NCI-H2196 (cell line): Measurements from ENCODE around the gene DLX1.
"Not testable (repeated sequence)": the region's sequence is repeated elsewhere in the genome, so short reads cannot be mapped to it uniquely, and the experiment has no call there.

ENCODE experiments used
- DNase-seq: peaks from one replicate; lab custom pipeline; 2025; ENCODE audit not compliant: unreplicated experiment; lab: John Stamatoyannopoulos, UW

Gene DLX1

DNA sequence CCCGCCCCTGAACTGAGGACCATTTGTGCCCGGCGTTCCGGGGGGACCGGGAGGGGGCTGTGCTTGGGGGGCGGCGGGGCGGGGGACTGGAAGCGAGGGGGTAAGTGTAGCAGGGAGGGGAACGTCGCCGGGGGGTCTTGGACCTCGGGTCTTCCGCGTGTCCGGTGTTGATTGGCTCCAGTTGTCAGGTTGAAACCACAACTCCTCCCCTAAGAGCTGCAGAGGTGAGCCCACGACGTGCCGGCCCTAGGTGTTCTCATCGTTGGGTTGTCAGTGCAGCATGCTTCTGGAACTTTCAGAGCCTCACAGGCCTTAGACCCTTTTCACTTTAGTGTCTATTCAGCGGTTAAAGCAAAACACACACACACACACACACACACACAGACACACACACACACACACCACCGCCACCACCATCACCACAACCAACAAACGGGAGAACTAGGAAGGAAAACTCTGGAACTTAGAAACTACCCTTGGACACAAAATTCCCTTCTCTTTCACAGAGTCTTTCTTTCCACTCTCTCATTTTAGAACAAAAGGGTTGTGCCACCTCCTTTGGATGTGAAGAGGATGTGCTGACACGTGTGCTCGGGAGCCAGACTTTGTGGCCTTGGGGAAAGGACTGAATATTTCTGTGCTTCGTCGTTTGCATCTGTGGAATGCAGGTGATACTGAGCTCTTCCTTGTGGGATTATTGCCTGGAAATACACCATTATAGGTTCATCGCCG lies 24.1 kb downstream of the DLX1 start:
- DNase-seq = no peak

DNA sequence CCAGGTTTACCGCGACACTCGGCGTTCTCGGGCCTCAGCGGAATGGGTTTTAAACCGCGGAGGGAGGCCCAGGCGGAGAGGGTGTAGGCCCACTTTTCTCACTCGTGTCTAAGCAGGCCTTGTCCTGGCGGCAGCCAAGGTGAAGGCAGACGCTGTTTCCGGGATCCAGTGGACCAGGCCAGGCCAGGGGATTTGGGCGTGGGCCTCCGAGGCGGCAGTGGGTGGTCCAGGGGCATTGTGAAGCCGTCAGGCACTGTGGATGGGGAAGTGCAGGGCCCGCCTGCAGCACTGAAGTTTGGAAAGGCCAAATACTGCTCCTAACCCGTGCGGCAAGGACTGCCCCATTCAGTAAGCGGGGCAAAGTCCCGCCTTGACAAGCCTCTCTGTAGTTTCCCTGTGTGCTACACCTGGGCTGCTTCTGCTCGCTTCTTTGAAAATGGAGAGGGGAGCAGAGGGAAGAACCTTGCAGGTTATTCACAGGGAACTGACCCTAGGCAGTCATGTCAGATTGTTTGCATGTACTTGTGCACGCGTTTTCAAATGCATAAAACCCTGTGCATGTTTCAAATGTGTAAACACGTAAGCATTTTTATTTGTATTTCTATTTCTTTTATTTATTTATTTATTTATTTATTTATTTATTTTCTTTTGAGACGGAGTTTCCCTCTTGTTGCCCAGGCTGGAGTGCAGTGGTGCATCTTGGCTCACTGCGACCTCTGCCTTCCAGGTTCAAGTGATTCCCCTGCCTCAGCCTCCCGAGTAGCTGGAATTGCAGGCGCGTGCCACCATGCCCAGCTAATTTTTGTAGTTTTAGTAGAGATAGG lies 24.9 kb downstream of the DLX1 start:
- no peak for DNase-seq

DNA sequence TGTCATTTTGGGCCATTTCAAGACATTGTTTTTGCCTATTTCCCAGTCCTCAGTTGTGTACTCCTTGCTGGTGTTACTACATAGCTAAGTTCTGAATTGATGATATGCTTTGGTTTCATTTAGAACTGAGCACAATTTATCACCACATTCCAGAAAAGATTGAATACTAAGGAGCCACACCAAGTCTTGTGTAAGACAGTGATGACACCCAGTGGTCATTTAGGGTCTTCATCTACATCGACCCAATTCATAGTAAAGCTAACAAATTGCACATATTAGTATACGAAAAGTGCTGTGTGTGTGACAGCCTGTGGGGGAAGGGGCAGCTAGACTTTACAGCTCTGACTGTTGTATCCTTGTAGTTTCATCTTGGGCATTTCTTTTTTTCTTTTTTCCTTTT lies 28.3 kb downstream of the DLX1 start:
- peak; percentile 15 for DNase-seq

DNA sequence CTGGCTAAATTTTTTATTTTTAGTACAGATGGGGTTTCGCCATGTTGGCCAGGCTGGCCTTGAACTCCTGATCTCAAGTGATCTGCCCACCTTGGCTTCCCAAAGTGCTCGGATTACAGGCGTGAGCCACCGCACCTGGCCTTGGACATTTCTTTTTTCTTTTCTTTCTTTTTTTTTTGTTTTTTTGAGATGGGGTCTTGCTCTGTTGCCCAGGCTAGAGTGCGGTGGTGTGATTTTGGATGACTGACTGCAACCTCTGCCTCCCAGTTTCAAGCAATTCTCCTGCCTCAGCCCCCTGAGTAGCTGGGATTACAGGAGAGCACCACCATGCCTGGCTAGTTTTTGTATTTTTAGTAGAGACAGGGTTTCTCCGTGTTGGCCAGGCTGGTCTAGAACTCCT lies 28.9 kb downstream of the DLX1 start:
- DNase-seq = not testable (repeated sequence)

DNA sequence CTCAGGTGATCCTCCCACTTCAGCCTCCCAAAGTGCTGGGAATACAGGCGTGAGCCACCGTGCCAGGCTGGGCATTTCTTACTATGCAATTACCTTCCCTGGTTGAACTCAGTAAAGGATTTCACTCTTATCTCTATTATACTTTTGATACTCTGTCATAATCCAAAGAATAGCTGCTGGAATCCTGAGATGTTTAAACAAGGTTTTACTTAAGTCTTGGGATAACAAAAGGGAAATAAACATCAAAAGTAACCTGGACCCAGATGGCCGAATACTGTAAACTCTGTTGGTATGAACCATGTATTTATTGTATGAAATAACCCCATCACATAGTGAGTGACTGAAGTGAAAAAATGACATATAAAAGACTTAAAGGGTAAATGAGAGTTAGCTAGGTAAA lies 29.3 kb downstream of the DLX1 start:
- no peak for DNase-seq

- DNase-seq = no peak
Observed at GRCh38 chr2:172116107-172116506, 30.8 kb downstream of the DLX1 start.

DNA sequence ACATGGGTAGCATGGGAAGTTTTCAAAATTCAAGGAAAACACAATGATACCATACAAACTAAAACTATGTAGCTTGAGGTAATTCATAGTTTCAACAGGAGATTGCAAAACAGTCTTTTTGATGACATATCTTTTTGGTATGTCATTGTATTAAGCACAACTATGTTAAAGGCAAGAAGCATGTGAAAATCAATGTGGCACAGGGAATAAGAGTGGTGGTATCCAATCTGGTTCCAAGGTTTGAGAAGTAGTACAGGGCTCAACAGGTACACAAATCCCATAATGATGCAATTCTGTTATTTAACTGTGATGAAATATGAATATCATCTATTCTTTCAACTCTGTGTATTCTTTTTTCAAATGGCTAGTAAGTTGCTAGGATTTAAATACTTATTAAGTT lies 33.8 kb downstream of the DLX1 start:
- DNase-seq = no peak

DNA sequence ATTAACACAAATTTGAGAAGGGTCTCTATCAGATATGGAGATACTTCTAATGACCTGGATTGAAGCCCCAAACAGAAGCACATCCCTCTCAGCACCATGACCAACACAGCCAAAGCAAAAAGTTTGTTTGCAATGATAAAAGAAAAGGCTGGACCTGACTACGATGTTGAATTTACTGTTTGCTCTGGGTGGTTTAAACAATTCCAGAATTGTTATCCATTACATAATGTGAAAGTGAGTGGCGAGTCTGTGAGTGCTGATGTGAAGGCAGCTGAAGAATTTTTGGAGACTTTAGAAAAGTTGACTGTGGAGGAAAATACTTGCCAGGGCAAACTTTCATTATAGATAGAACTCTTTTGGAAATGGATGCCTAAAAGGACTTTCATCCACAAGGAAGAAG lies 34.8 kb downstream of the DLX1 start:
- DNase-seq = no peak

GRCh38 chr2:172128484-172128883 lies 43.2 kb downstream of the DLX1 start:
- no peak for DNase-seq

GRCh38 chr2:172129404-172129803 lies 44.1 kb downstream of the DLX1 start:
- DNase-seq = no peak

GRCh38 chr2:172131713-172132555 lies 46.6 kb downstream of the DLX1 start:
- DNase-seq = no peak

- no peak for DNase-seq
Observed at GRCh38 chr2:172134270-172134669, 49.0 kb downstream of the DLX1 start.

- no peak for DNase-seq
Observed at GRCh38 chr2:172135446-172135845, 50.1 kb downstream of the DLX1 start.

DNA sequence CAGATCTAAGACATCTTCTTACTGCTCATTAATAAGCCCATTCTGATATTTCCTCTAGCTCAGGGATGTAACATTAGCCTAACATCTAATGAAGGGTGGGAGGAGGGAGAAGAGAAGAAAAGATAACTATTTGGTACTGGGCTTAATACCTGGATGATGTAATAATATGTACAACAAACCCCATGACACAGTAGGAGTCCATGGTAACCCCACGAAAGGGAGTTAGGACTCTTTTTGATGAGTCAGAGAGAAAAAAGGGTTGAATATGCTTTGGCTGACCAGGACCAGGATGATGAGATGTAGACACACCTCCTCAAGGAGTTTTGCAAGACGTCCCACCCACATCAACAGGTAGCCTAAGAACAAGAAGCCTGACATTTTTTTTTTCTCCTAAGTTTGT lies 51.8 kb downstream of the DLX1 start:
- DNase-seq = no peak

DNA sequence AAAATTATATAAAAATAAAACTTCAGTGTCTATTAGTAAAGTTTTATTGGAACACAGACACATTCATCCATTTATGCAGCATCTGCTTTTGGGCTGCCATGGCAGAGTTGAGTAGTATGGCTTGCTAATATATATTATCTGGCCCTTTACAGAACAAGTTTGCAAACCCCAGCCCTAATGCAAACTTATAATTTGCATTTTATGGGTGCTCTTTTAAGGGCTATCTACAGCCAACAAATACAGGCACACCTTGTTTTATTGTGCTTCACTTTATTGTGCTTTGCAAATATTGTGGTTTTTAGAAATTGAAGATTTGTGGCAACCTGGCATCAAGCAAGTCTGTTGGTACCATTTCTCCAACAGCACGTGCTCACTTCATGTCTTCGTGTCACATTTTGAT lies 52.6 kb downstream of the DLX1 start:
- no peak for DNase-seq

GRCh38 chr2:172138727-172139126 lies 53.4 kb downstream of the DLX1 start:
- not testable (repeated sequence) for DNase-seq
